ENCODE measurements around the gene PLCG1. TPM values are rescaled to one million over a fixed set of nuclear protein-coding genes. Genes with fewer than 3 reads are reported as not detected.
"Not testable (repeated sequence)": the region's sequence is repeated elsewhere in the genome, so short reads cannot be mapped to it uniquely, and the experiment has no call there.

The PLCG1 gene
- polyA plus RNA-seq, 12 donors: 34.2 to 123 (median 82.0) TPM; not detected in 1

DNA sequence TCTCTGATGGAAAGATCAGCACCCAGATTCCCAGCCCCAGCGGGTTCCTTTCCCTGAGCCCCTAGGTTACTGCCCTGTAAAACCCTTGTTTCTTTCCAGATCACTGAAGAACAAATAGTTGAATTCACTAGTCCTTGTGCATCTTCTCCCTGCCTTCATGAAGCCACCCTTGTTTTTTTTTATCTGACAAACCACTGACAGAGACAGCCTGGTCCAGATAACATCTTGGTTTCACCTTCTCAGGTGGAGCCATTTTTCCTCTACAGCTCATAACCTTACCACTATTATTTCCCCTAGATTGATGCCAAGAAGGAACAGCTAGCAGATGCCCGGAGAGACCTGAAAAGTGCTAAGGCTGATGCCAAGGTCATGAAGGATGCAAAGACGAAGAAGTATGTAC, 15.9 kb upstream of the PLCG1 start:
- DNase-seq: no peak

DNA sequence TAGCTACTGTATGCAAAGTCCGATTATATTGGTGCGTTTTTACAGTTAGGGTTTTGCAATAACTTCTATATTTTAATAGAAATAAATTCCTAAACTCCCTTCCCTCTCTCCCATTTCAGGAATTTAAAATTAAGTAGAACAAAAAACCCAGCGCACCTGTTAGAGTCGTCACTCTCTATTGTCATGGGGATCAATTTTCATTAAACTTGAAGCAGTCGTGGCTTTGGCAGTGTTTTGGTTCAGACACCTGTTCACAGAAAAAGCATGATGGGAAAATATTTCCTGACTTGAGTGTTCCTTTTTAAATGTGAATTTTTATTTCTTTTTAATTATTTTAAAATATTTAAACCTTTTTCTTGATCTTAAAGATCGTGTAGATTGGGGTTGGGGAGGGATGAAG, 13.7 kb upstream of the PLCG1 start:
- no peak for DNase-seq

DNA sequence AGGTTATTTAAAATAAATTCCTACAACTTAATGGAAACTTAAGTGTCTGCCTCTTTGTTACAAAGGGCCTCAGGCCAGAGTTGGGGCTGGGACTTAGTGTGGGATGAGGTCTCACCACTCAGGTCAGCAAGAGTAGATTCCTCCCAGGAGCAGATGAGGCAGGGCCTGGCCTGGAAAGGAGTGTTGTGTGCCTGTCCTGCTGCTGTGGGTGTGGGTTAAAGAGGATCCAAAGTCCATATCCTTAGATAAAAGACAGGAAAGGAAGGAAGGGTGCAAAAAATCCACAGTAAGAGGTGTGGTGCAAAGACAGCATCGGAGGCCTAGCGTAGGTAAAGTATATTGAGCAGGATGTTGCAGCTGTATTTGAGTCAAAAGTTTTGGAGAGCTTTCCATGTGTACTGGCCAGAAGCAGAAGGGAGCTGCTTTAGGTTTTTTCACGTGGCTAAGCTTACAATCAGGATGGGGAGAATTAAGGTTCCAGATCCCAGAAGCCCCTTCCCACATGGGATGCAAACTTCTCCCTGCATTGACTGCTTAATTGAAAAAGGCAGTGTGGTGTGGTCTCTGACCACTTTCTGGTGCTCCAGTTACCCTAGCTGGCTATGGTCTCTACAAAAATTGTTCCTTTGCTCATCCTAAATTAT, 12.8 kb upstream of the PLCG1 start:
- no peak for DNase-seq

DNA sequence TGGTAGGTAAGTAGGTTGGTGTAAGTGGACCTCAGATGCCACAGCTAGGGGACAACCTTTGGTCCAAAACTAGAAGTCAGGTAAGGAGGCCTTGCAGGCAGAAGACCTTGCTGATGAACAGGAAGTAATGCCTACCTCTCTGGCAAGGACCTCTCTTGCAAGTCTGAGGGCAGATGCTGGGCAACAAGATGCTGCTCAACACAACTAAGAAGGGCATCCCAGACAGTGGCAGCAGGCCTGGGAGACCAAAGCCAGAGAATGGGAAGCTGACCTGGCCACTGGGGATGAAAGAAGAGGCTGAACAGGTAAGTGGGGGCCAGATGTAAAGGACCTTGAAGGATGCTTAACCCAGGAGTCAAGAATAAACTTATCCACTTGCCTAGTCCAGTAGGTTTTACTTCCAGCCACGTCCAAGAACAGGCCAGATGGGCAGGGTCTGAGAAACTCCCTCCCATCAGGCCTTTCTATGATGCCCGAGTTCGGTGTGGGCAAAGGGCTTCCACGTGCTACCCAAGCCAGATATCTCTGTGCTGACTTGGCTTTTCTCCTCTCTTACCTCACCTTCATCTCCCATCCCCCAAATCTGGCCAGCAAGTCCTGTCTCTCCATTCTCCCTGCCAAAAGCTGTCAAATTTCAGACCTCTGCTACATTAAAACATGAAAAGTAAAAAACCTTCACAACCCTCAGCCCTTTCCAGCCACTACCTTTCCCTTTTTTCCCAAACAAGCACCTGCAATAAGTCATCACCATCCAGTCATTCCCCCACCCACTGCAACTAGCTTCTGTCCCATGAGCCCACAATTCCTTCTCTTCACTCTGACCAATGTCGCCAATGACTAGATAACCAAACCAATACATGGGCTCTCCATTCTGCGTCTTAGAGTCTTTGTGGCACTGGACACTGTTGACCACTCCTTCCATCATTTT, 11.5 kb upstream of the PLCG1 start:
- DNase-seq: no peak

DNA sequence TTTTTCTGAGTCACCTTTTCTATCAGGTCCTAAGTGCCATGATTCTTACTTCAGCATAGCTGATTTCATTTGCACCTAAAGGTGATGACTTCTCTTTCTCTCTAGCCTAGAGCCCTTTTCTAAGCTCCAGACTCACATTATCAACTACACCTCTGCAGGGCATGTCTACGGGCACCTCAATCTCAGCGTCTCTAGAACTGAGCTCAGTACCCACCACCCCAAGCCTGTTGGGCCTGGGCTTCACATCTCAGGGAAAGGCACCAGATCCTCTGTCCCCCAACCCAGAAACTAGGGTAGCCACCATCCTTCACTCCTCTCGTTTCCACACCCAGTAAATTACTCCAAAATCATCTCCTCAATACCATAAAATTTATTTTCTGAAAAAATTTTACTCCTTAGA, 10.6 kb upstream of the PLCG1 start:
- DNase-seq: no peak

DNA sequence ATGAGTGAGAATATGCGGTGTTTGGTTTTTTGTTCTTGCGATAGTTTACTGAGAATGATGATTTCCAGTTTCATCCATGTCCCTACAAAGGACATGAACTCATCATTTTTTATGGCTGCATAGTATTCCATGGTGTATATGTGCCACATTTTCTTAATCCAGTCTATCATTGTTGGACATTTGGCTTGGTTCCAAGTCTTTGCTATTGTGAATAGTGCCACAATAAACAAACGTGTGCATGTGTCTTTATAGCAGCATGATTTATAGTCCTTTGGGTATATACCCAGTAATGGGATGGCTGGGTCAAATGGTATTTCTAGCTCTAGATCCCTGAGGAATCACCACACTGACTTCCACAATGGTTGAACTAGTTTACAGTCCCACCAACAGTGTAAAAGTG, 9.0 kb upstream of the PLCG1 start:
- DNase-seq: not testable (repeated sequence)

DNA sequence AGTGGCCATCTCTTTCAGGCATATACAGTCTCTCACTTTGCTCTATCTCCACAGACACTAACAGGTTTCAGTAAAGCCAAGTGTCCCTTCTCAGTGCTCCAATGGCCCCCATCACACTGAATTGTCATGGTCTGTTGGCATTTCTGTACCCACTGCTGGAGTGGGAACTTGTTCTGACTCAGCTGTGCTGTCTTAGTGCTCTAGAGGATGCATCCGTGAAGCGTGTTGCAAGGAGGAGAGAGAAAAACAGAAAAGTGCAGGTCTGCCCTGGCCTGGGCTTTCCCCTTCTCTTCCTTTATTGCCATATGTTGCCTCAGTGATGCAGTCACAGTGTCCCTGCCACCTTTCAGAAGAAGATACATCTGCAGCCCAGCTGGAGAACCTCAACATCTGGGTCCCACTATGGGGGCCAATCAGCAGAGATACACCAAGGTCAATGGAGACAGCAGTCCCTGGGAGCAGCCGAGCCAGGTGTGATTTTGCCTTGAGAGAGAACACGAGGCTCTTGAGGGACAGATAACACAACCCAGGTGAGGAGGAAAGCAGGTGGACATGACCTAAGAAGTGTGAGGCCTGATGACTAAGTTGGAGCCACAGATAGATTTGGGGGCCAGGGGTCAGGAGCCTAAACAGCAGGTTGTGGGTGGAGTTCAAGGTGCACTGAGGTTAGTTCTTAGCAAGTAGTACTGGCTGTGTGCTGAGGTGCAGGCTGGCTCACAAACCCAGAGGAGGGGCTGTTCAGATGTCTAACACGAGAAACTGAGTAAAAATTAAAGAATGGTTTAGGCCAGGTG, 5.6 kb upstream of the PLCG1 start:
- DNase-seq: no peak

DNA sequence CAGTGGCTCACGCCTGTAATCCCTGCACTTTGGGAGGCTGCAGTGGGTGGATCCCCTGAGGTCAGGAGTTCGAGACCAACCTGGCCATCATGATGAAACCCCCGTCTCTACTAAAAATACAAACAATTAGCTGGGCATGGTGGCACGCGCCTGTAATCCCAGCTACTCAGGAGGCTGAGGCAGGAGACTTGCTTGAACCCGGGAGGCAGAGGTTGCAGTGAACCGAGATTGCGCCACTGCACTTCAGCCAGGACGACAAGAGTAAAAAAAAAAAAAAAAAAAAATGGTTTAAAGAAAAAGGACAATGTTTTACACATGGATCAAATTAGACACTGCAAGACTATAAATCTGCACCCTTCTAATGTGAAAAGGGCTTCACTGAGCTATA, 5.0 kb upstream of the PLCG1 start:
- not testable (repeated sequence) for DNase-seq

DNA sequence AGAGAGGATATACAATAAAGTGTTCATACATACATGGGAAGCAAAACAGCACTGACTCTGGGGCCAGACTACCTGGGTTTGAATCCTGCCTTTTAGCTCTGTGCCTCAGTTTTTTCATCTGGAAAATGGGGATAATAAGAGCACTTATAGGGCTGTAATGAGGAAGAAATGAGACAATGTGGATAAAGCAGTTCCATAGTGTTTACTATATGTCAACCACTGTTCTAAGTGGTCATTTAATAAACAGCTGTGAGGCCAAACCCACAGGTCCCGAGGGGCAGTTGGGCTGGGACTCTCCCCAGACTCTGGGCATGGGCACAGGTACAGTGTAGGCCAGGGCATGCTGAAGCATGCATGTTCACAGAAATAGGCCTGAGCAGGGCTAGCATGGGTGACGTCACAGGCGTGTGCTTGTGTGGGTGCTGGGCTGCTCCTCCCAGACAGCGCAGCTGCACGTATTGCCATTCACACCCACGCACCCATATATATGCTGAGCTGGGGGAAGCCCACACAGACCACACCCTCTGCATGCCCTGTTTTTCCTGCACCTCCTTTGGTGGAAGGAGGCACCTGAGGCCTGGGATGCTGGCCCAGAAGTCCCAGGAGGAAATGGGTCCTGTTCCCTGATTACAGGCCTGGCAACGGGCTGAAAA, 3.5 kb upstream of the PLCG1 start:
- no peak for DNase-seq

DNA sequence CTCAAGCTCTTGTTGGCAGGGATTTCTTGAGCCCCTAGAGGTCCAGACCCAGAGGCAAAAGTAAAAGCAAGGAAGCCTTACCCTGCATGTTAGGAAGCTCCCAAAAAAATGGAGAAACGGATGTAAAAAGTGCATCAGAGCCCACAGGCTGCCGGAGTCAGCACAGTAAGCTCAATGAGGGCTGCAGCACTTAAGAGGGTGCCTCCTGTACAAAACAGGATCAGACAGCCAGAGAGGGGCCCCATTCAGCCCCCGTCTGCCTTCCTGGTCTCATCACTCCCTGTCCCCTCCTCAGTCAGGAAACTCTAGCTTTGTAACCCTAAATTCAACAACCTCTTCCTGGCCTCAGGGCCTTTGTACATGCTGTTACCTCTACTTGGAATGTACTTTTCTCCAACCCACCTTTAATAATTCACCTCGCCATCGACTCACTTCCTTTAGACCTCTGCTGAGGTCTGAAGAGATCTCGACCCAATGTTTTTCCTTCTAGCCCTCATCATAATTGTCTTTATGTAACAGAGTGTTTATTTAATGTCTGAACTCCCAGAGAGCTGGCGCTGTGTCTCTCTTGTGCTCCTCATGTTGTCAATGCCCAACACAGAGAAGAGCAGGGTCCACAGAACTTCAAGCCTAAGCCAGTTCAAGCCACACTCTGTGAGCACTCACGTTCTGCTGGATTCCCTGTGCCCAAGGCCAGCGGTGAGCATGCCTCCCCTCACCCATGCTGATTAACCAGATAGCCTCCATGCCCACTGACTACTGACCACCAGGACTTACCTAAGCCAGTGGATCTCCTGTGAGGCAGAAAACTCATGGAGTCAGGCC, 2.8 kb upstream of the PLCG1 start:
- DNase-seq: no peak

DNA sequence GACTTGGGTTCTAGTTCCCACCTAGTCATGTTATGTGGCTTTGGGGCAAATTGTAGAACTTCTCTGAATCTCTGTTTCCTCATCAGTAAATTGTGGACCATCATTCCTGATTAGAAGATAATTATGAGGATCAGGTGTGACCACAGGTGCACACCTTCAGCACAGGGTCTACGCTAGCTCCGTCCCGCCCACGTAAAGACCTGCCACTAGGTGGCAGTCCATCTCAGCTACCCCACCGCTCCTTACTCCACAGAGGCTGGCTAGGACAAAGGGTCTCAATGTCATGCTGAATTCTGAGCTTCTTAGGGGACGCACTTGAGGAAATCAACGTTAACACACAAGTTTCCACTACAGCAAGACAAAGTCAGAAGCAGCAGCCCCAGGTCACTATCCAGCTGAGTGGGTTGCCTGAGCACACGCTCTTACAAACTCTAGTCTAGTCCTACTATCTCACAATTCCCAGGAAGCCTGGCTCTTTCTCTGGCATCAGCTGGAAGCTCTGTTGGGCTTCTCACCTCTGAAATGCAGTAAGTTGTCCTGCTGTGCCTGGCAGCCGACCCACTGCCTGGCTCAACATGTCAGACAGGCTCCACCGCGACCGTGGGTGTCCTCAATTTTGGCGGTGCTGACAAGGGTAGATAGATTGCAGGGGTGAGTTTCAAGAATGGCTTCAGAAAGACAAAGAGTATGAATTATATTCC, 2.0 kb upstream of the PLCG1 start:
- no peak for DNase-seq

DNA sequence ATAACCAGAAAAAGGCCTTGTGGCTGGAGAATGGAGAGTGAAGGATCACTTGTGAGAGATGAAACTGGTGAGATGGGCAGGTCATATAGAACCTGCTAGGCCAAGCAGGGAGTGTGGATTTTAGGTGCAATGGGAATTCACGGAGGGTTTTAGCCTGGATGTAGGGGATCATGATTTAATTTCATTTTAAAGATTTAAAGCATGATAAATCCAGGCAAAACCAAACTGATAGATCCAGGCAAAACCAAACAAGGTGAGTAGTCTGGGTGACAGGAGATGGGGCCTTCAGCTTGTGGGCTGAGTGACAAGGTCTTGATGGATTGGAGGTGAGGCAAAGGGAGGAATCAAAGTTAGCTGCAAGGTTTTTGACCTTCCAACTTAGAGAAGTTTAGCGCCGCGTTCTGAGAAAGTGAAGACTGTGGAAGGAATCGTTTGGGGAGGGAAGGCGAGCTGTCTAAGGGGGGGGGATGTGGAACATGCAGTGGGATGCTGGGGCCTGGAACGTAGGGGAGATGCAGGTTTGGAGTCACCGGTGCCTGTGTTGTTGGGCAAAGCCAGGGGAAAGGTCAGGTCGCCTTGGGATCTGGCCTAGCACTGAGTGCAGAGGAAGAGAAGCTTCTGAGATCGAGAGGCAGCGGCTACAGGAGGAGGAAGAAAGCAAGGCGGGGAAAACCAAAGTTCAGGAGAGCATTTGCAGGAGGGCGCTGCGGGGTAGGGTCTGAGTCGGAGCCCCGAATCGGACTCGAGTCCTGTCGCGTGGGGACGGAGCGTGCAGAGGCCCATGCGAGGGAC, 1.3 kb upstream of the PLCG1 start:
- DNase-seq: no peak

DNA sequence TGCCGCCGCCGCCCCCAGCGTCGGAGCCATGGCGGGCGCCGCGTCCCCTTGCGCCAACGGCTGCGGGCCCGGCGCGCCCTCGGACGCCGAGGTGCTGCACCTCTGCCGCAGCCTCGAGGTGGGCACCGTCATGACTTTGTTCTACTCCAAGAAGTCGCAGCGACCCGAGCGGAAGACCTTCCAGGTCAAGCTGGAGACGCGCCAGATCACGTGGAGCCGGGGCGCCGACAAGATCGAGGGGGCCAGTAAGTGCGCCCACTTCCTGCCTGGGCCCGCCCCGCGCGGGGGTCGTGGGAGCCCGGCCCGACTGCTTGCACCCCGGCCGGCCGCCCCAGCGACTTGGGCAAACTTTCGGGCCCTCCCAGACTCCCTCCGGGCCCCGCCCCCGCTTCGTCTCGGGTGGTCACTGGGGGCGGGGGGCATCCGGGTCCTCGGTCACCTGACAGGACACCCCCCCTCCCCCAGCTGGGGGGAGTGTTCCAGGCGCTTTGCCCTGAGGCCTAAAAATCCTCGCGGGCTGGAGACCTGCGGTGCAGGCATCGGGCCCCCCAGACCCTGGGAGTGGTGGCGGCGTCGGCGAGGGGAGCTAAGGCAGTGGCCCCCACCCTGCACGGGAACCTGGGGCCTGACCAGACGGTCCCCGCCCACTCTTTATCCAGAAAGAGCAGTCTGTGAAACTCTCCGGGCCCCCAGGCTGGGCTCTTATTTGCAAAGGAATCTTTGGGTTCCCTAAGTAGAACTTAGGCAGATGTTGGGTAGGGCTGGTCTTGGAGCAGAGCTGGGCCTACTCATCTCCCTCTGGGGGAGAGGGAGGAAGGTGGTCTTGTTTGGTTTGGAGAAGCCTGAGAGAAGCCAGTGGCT, 501 bp downstream of the PLCG1 start:
- peak; percentile 88 for DNase-seq

DNA sequence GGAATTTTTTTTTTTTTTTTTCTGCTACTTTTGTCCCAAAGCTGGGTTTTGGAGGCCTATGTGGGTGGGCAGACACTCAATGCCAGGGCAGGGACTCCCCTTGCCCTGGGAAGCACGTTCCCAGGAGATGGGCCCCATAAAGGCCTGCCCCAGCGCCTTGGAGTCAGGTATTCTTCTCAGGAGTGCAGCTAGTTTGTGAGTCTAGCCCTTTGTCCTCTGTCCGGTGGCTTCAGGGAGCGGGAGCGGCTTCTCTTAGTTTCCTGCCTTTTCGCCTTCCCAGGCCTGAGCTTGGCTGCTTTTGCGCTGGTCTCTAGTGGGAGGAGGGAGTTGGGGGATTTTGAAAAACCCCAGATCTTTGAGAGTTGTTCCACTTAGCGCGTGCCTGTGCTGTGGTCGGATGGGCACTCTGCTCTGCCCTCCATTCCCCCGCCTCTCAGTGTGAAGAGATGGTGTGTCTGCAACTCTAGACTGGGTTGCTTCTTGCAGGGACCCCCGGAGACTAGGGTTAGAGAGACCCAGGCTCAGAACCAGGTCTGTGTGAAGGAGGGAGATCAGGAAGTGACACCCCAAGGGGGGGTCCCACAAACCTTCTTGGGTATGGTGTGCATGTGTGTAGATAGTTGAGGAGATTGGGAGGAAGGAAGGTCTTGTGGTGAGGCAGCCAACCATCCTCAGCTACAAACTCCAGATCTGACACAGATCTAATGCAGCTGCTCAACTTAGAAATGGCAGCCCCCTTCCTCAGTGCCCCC, 1.3 kb downstream of the PLCG1 start:
- DNase-seq: peak; percentile 35

DNA sequence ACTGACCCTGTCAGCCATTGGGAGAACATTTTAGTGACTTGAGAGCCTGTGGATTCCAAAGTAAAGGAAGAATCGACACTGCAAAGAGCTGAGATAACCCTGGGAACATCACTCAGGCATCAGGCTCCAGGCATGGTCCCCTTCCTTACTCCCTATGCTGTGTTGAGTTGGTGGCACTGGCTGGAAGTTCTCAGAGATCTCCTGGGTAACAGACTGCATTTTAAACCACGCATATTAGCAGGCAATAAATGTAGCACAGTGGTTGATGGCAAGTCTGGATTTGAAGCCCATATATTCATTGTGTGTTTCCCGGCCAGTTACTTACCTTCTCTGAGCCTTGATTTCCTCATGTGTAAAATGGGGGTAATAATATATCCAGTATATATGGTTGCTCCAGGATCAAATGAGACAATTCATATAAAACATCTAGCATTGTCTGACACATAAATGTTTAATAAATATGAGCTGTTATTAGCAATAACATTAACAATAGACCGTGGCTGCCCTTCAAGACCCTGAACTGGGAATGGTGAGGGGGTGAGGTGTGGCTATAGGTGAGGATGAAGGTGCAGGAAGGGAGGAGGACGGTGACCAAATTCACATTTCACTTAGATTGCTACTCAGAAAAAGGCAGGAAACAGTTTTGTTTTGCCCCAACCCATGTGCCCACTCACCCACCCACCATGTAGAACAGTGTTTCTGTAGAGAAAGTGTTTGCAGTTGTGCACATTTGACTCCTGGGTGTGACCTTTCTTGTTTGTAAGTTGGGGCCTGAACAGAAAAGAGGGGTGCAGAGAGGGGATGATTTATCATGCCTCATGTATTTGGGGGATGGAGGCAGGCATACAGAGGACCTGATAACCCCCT, 2.1 kb downstream of the PLCG1 start:
- no peak for DNase-seq

DNA sequence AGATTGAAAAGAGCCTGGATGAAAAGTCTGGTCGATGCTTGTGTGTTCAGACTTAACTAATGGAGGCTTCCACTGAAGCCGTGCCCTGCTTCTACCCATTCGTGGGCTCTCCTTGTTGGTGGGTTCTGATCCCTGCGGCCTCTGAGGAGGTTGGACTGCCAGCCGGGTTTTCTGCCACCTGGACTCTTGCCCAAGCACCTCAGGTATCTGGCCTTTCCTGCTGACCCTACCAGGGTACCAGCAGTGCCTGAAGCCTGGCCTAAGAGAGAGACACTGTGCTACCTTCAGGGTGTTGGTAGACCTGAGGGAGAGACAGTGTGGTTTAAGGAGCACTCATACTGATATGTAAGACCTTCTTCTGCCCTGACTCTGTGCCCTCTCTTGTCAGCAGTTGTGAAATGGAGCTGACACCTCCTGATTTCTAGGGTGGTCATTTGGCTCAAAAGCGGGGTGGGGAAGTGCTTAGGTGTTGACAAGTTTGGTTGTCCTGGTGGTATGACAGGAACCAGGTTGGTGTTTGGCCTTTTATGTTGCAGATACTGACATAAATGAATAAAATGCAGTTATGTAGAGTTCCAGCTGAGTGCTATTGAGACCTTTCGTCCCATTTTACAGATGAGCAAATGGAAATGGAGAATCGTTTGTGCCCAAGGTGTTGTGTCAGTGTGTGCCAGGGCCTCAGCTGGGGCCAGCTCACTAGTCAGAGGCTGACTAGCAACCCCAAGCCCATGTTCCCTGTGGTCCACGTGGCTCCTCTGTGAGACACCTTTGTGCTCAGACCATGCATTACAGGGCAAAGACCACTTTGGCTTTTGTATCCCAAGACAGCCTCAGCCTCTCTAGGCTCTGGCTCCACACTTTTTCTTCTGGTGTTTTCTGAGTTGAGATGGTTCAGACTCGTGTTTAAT, 3.1 kb downstream of the PLCG1 start:
- no peak for DNase-seq
